Nephron (organoid): ENCODE data around the gene CCDC102B.

ENCODE experiments used
- H3K27ac Mint-ChIP-seq, 3 experiments: 2 replicates each; pipeline ENCODE4 v1.8.0; 2020; ENCODE audit warnings: mixed read lengths in 3 of 3, mild to moderate bottlenecking in 2 of 3, moderate library complexity in 1 of 3
- H3K27me3 Mint-ChIP-seq: 2 replicates; pipeline ENCODE4 v1.8.0; 2021; ENCODE audit warnings: low read depth, mild to moderate bottlenecking, moderate library complexity, mixed read lengths
- H3K36me3 Mint-ChIP-seq: 2 replicates; pipeline ENCODE4 v1.8.0; 2020; ENCODE audit warnings: low read depth, mixed read lengths
- H3K4me1 Mint-ChIP-seq: 2 replicates; pipeline ENCODE4 v1.8.0; 2020; ENCODE audit warnings: mixed read lengths
- H3K4me3 Mint-ChIP-seq, 3 experiments: 2 replicates each; pipeline ENCODE4 v1.8.0; 2020; ENCODE audit warnings: mild to moderate bottlenecking in 3 of 3, mixed read lengths in 3 of 3, moderate library complexity in 2 of 3
- H3K9me3 Mint-ChIP-seq: 2 replicates; pipeline ENCODE4 v1.8.0; 2020; ENCODE audit warnings: mixed read lengths
- TF ChIP-seq, protein P1 (sequence below), 3 experiments: fragments of 200-600 bp; sonication (generic); IDR thresholded peaks; one replicate each; pipeline ENCODE4 v1.5.0; 2021; ENCODE audit warnings: antibody characterized with exemption in 3 of 3; ENCODE audit not compliant: unreplicated experiment in 3 of 3

The CCDC102B gene

GRCh38 chr18:68800075-68800474 lies 2.2 kb downstream of the CCDC102B start:
- H3K27ac Mint-ChIP-seq = peak overlapping the region in 1 of 3 experiments; percentile 13
- H3K4me3 Mint-ChIP-seq = peak overlapping the region in 1 of 3 experiments; percentile 12
- TF ChIP-seq, protein P1, sequence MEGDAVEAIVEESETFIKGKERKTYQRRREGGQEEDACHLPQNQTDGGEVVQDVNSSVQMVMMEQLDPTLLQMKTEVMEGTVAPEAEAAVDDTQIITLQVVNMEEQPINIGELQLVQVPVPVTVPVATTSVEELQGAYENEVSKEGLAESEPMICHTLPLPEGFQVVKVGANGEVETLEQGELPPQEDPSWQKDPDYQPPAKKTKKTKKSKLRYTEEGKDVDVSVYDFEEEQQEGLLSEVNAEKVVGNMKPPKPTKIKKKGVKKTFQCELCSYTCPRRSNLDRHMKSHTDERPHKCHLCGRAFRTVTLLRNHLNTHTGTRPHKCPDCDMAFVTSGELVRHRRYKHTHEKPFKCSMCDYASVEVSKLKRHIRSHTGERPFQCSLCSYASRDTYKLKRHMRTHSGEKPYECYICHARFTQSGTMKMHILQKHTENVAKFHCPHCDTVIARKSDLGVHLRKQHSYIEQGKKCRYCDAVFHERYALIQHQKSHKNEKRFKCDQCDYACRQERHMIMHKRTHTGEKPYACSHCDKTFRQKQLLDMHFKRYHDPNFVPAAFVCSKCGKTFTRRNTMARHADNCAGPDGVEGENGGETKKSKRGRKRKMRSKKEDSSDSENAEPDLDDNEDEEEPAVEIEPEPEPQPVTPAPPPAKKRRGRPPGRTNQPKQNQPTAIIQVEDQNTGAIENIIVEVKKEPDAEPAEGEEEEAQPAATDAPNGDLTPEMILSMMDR (IDR thresholded peaks at IDR 0.05; ENCODE audit: unreplicated experiment in 3 of 3) = no peak
- no peaks in the 10 kb centered on the region for H3K36me3 Mint-ChIP-seq
- peaks cover 26% of the 10 kb centered on the region for H3K4me1 Mint-ChIP-seq
- H3K27me3 Mint-ChIP-seq = no peaks in the 10 kb centered on the region
- H3K9me3 Mint-ChIP-seq = no peaks in the 10 kb centered on the region

DNA sequence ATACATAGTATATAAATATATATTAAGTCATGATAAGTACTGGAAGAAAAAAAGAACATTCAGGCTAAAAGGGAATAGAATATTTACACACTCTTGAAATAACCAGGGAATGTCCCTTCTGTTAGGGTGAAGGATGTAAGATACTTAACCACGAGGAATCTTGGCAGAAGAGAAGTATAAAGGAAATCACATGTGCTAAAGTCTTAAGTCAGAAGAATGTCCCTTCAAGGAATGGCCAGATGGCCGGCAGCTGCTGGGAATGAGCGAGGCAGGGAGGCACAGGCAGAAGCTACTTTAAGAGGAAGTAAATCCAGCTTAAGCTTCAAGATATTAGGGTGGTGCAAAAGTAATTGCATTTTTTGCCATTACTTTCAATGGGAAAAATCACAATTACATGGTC lies 5.5 kb downstream of the CCDC102B start:
- peak overlapping the region in 2 of 3 experiments; percentile 49 to 70 for H3K27ac Mint-ChIP-seq

GRCh38 chr18:68817584-68817983 lies 19.7 kb downstream of the CCDC102B start:
- Mint-ChIP-seq H3K27ac (peak overlapping the region in 2 of 3 experiments; percentile 50 to 67), H3K36me3 (no peaks in the 10 kb centered on the region), H3K4me1 (no peaks in the 10 kb centered on the region), H3K4me3 (no peak overlapping the region), H3K9me3 (no peaks in the 10 kb centered on the region), H3K27me3 (no peaks in the 10 kb centered on the region)
- TF ChIP-seq, protein P1 (IDR thresholded peaks at IDR 0.05; ENCODE audit: unreplicated experiment in 3 of 3) = no peak

More for the DNA sequence above, 5.5 kb downstream of the CCDC102B start:
- Mint-ChIP-seq H3K36me3 (no peaks in the 10 kb centered on the region), H3K27me3 (no peaks in the 10 kb centered on the region), H3K4me1 (peaks cover 27% of the 10 kb centered on the region), H3K4me3 (no peak overlapping the region), H3K9me3 (no peaks in the 10 kb centered on the region)
- TF ChIP-seq, protein P1 (IDR thresholded peaks at IDR 0.05; ENCODE audit: unreplicated experiment in 3 of 3) = no peak

DNA sequence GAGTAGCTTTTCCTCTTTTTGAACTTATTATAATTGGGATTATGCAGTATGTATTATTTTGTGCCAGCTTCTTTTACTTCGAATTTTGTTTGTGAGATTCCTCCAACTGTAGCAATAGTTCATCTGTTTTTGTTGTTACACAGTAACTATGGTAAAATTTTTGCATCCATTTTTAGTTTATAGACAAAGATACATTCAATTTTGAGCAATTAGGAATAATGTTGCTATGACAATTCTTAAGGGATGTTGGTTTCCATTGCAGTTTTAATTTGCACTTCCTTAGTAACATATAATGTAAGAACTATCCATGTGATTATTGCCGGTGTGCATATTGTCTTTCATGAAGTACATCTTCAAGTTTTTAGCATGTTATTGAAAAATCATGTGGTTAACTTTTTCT lies 20.7 kb downstream of the CCDC102B start:
- H3K4me3 Mint-ChIP-seq = no peak overlapping the region
- TF ChIP-seq, protein P1 (IDR thresholded peaks at IDR 0.05; ENCODE audit: unreplicated experiment in 3 of 3) = no peak
- no peaks in the 10 kb centered on the region for H3K4me1 Mint-ChIP-seq
- H3K9me3 Mint-ChIP-seq = no peaks in the 10 kb centered on the region
- no peak overlapping the region for H3K27ac Mint-ChIP-seq
- H3K36me3 Mint-ChIP-seq = no peaks in the 10 kb centered on the region
- no peaks in the 10 kb centered on the region for H3K27me3 Mint-ChIP-seq

GRCh38 chr18:68822926-68823325 lies 25.0 kb downstream of the CCDC102B start:
- no peak overlapping the region for H3K27ac Mint-ChIP-seq
- no peaks in the 10 kb centered on the region for H3K27me3 Mint-ChIP-seq
- no peaks in the 10 kb centered on the region for H3K36me3 Mint-ChIP-seq
- no peaks in the 10 kb centered on the region for H3K4me1 Mint-ChIP-seq
- H3K4me3 Mint-ChIP-seq = no peak overlapping the region
- no peaks in the 10 kb centered on the region for H3K9me3 Mint-ChIP-seq
- TF ChIP-seq, protein P1 (IDR thresholded peaks at IDR 0.05; ENCODE audit: unreplicated experiment in 3 of 3) = no peak

DNA sequence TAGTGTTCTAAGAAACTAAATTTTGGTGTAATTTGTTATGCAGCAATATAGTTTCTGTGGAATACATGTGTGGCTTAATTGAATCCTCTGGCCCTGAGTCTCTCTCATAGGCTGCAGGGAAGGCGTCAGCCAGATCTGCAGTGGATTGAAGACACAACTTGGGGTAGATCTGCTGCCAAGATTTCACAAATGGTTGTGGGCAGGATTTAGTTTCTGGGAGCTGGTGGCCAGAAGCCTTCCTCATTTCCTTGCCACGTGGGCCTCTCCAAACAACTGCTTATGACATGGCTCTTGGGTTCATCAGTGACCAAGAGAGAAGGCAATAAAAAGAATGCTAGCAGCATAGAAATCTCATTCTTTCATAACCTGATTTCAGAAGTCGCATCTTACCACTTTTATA lies 28.2 kb downstream of the CCDC102B start:
- Mint-ChIP-seq H3K27ac (no peak overlapping the region), H3K9me3 (no peaks in the 10 kb centered on the region), H3K4me1 (no peaks in the 10 kb centered on the region), H3K36me3 (no peaks in the 10 kb centered on the region), H3K4me3 (no peak overlapping the region), H3K27me3 (no peaks in the 10 kb centered on the region)
- TF ChIP-seq, protein P1 (IDR thresholded peaks at IDR 0.05; ENCODE audit: unreplicated experiment in 3 of 3) = no peak
